Astrocyte (in vitro differentiated cells and primary cell): ENCODE measurements around the gene CHST9. TPM values are rescaled to one million over a fixed set of nuclear protein-coding genes. Genes with fewer than 3 reads are reported as not detected.

Source experiments
- DNase-seq: peaks from one replicate; pipeline ENCODE4 v3.0.0-alpha.2; 2010; ENCODE audit warnings: low read depth
- FAIRE-seq: peaks from 2 replicates; lab custom pipeline; 2011; peaks lifted over from hg19 to GRCh38; lab: Jason Lieb, UNC
- H2AFZ ChIP-seq: 2 replicates; pipeline ENCODE4 v1.6.0; 2012; ENCODE audit warnings: low read depth, low read length, inconsistent platforms
- H3K27ac ChIP-seq: 2 replicates; pipeline ENCODE4 v1.5.1; 2011; ENCODE audit warnings: low read depth, low read length, inconsistent platforms
- H3K27me3 ChIP-seq: 2 replicates; pipeline ENCODE4 v1.6.0; 2011; ENCODE audit warnings: low read length, inconsistent platforms; ENCODE audit not compliant: insufficient read depth
- H3K36me3 ChIP-seq: 2 replicates; pipeline ENCODE4 v1.5.1; 2011; ENCODE audit warnings: low read length, inconsistent platforms; ENCODE audit not compliant: insufficient read depth
- H3K4me1 ChIP-seq: 2 replicates; pipeline ENCODE4 v1.5.1; 2011; ENCODE audit warnings: low read length, inconsistent platforms; ENCODE audit not compliant: insufficient read depth
- H3K4me2 ChIP-seq: 2 replicates; pipeline ENCODE4 v1.6.0; 2012; ENCODE audit warnings: low read length, inconsistent platforms
- H3K4me3 ChIP-seq: 2 replicates; pipeline ENCODE4 v1.5.1; 2011; ENCODE audit warnings: low read depth, mild to moderate bottlenecking, low read length, inconsistent platforms; ENCODE audit not compliant: insufficient read depth
- H3K79me2 ChIP-seq: 2 replicates; pipeline ENCODE4 v1.6.0; 2012; ENCODE audit warnings: mild to moderate bottlenecking, low read length, inconsistent platforms; ENCODE audit not compliant: insufficient read depth
- H3K9ac ChIP-seq: 2 replicates; pipeline ENCODE4 v1.6.0; 2012; ENCODE audit warnings: mild to moderate bottlenecking, low read length, inconsistent platforms
- H3K9me3 ChIP-seq: 2 replicates; pipeline ENCODE4 v1.5.1; 2012; ENCODE audit warnings: low read depth, mild to moderate bottlenecking, low read length, inconsistent platforms; ENCODE audit not compliant: insufficient read depth
- H4K20me1 ChIP-seq: 2 replicates; pipeline ENCODE4 v1.6.0; 2012; ENCODE audit warnings: low read length, inconsistent platforms; ENCODE audit not compliant: insufficient read depth
- H3K27ac Mint-ChIP-seq: one replicate; pipeline ENCODE4 v1.8.0; 2021; ENCODE audit warnings: mild to moderate bottlenecking, mixed read lengths; ENCODE audit not compliant: unreplicated experiment
- H3K27me3 Mint-ChIP-seq: one replicate; pipeline ENCODE4 v1.8.0; 2021; ENCODE audit warnings: low read depth, mixed read lengths; ENCODE audit not compliant: unreplicated experiment
- H3K36me3 Mint-ChIP-seq: one replicate; pipeline ENCODE4 v1.8.0; 2021; ENCODE audit warnings: low read depth, mixed read lengths; ENCODE audit not compliant: unreplicated experiment
- H3K4me1 Mint-ChIP-seq: one replicate; pipeline ENCODE4 v1.8.0; 2021; ENCODE audit warnings: low read depth, mixed read lengths; ENCODE audit not compliant: unreplicated experiment
- H3K4me3 Mint-ChIP-seq: one replicate; pipeline ENCODE4 v1.8.0; 2021; ENCODE audit warnings: mild to moderate bottlenecking, moderate library complexity, mixed read lengths; ENCODE audit not compliant: unreplicated experiment
- H3K9me3 Mint-ChIP-seq: one replicate; pipeline ENCODE4 v1.8.0; 2021; ENCODE audit warnings: mild to moderate bottlenecking, mixed read lengths; ENCODE audit not compliant: unreplicated experiment
- EZH2 ChIP-seq: IDR thresholded peaks from 2 replicates; pipeline ENCODE4 v1.6.1; 2012; ENCODE audit warnings: mild to moderate bottlenecking, low read length, inconsistent platforms; ENCODE audit not compliant: insufficient read depth
- total RNA-seq: library from RNA; stranded (reverse); gene quantifications from 2 replicates; pipeline ENCODE4 v1.2.1, GENCODE V29; 2021
- TF ChIP-seq, protein P1 (sequence below): IDR thresholded peaks from 2 replicates; pipeline ENCODE4 v1.5.1; 2011; ENCODE audit warnings: low read depth, mild to moderate bottlenecking, inconsistent platforms, low read length, moderate library complexity; ENCODE audit not compliant: insufficient read depth

Gene CHST9
- total RNA-seq, 1 donor from 2014 or later, result 1.3 TPM

DNA sequence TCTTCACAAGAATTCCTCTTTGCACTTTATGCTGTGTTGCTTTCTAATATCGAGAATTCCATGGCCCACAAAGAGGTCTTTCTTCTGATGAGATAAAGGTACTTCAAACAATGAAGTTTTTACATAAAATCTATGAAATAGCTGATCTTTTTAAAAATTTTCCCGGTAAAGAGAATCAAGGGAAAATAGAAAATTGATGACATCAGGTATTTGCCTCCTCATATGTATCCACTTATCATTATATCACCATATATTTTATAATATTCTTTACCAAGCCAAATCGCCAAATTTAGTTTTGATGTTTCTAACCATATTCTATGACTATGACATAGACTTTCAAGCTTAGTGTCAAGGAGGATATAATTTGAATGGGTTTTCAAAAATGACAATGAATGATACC is 139.8 kb downstream of the CHST9 start:
- H3K27me3 Mint-ChIP-seq, result no peaks in the 10 kb centered on the region
- DNase-seq (no peak), FAIRE-seq (no peak)
- no peak overlapping the region for H3K4me2 ChIP-seq
- H3K36me3 ChIP-seq, result no peaks in the 10 kb centered on the region
- H3K36me3 Mint-ChIP-seq, result no peaks in the 10 kb centered on the region
- H3K27ac Mint-ChIP-seq, result no peak overlapping the region
- no peak overlapping the region for H3K9ac ChIP-seq
- no peaks in the 10 kb centered on the region for H3K4me1 ChIP-seq
- no peaks in the 10 kb centered on the region for H3K79me2 ChIP-seq
- no peaks in the 10 kb centered on the region for H3K27me3 ChIP-seq
- H3K27ac ChIP-seq, result no peak overlapping the region
- no peak for TF ChIP-seq EZH2
- TF ChIP-seq, protein P1, sequence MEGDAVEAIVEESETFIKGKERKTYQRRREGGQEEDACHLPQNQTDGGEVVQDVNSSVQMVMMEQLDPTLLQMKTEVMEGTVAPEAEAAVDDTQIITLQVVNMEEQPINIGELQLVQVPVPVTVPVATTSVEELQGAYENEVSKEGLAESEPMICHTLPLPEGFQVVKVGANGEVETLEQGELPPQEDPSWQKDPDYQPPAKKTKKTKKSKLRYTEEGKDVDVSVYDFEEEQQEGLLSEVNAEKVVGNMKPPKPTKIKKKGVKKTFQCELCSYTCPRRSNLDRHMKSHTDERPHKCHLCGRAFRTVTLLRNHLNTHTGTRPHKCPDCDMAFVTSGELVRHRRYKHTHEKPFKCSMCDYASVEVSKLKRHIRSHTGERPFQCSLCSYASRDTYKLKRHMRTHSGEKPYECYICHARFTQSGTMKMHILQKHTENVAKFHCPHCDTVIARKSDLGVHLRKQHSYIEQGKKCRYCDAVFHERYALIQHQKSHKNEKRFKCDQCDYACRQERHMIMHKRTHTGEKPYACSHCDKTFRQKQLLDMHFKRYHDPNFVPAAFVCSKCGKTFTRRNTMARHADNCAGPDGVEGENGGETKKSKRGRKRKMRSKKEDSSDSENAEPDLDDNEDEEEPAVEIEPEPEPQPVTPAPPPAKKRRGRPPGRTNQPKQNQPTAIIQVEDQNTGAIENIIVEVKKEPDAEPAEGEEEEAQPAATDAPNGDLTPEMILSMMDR, result no peak
- no peaks in the 10 kb centered on the region for H3K9me3 Mint-ChIP-seq
- no peak overlapping the region for H3K4me3 Mint-ChIP-seq
- H4K20me1 ChIP-seq, result no peaks in the 10 kb centered on the region
- H2AFZ ChIP-seq, result no peak overlapping the region
- peaks cover 2% of the 10 kb centered on the region for H3K4me1 Mint-ChIP-seq
- H3K4me3 ChIP-seq, result no peak overlapping the region
- H3K9me3 ChIP-seq, result no peaks in the 10 kb centered on the region

GRCh38 chr18:27042177-27042576 is 142.9 kb downstream of the CHST9 start:
- Histone ChIP-seq H3K9me3 (no peaks in the 10 kb centered on the region), H2AFZ (no peak overlapping the region), H3K36me3 (no peaks in the 10 kb centered on the region), H3K4me3 (no peak overlapping the region), H3K27ac (no peak overlapping the region), H3K4me2 (no peak overlapping the region), H3K9ac (no peak overlapping the region), H3K79me2 (no peaks in the 10 kb centered on the region), H3K27me3 (no peaks in the 10 kb centered on the region), H3K4me1 (no peaks in the 10 kb centered on the region), H4K20me1 (no peaks in the 10 kb centered on the region)
- TF ChIP-seq, protein P1, result no peak
- no peak for TF ChIP-seq EZH2
- no peak overlapping the region for H3K27ac Mint-ChIP-seq
- no peaks in the 10 kb centered on the region for H3K9me3 Mint-ChIP-seq
- no peaks in the 10 kb centered on the region for H3K4me1 Mint-ChIP-seq
- DNase-seq (no peak), FAIRE-seq (no peak)
- no peak overlapping the region for H3K4me3 Mint-ChIP-seq
- H3K36me3 Mint-ChIP-seq, result no peaks in the 10 kb centered on the region
- H3K27me3 Mint-ChIP-seq, result no peaks in the 10 kb centered on the region

DNA sequence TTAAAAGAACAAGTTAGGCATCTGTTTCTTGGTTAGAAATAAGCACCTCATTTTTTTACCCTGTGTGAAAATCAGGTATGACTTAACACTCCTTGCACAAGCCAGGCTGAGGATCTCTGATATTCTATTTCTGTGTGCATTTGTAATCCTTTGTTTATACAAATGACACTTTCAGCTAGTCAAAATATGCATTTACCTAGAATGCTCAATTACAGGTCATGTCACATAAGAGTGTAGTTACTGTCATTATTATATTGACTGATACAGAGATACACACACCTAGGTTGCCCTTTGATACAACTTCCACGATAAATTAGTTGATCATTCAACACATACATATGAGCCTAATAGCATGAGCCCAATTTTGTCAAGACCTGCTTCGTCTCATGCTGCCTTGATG is 144.3 kb downstream of the CHST9 start:
- no peaks in the 10 kb centered on the region for H3K27me3 ChIP-seq
- no peak overlapping the region for H3K4me3 ChIP-seq
- Mint-ChIP-seq H3K4me1 (no peaks in the 10 kb centered on the region), H3K27ac (no peak overlapping the region), H3K9me3 (no peaks in the 10 kb centered on the region), H3K27me3 (no peaks in the 10 kb centered on the region), H3K36me3 (no peaks in the 10 kb centered on the region), H3K4me3 (no peak overlapping the region)
- no peak overlapping the region for H2AFZ ChIP-seq
- no peaks in the 10 kb centered on the region for H3K9me3 ChIP-seq
- no peaks in the 10 kb centered on the region for H3K4me1 ChIP-seq
- FAIRE-seq, result no peak
- no peaks in the 10 kb centered on the region for H3K79me2 ChIP-seq
- H3K9ac ChIP-seq, result no peak overlapping the region
- H3K27ac ChIP-seq, result no peak overlapping the region
- H4K20me1 ChIP-seq, result no peaks in the 10 kb centered on the region
- TF ChIP-seq EZH2, result no peak
- TF ChIP-seq, protein P1, result no peak
- H3K36me3 ChIP-seq, result no peaks in the 10 kb centered on the region
- DNase-seq, result no peak
- H3K4me2 ChIP-seq, result no peak overlapping the region
